Osteocyte (in vitro differentiated cells): ENCODE results near the gene WDR64. TPM values are rescaled to one million over a fixed set of nuclear protein-coding genes. Genes with fewer than 3 reads are reported as not detected.

Experiments
- DNase-seq: peaks from one replicate; pipeline ENCODE4 v3.0.0; 2021; ENCODE audit warnings: mixed read lengths; ENCODE audit not compliant: unreplicated experiment; ENCODE audit errors: extremely low spot score
- H3K27ac Mint-ChIP-seq: one replicate; pipeline ENCODE4 v1.8.0; 2021; ENCODE audit warnings: mild to moderate bottlenecking, mixed read lengths; ENCODE audit not compliant: unreplicated experiment
- H3K27me3 Mint-ChIP-seq: one replicate; pipeline ENCODE4 v1.8.0; 2021; ENCODE audit warnings: mixed read lengths; ENCODE audit not compliant: unreplicated experiment
- H3K36me3 Mint-ChIP-seq: one replicate; pipeline ENCODE4 v1.8.0; 2021; ENCODE audit warnings: mixed read lengths; ENCODE audit not compliant: unreplicated experiment
- H3K4me1 Mint-ChIP-seq: one replicate; pipeline ENCODE4 v1.8.0; 2021; ENCODE audit warnings: mixed read lengths; ENCODE audit not compliant: unreplicated experiment
- H3K4me3 Mint-ChIP-seq: one replicate; pipeline ENCODE4 v1.8.0; 2021; ENCODE audit warnings: mild to moderate bottlenecking, moderate library complexity, mixed read lengths; ENCODE audit not compliant: unreplicated experiment
- H3K9me3 Mint-ChIP-seq: one replicate; pipeline ENCODE4 v1.8.0; 2021; ENCODE audit warnings: mixed read lengths; ENCODE audit not compliant: unreplicated experiment
- total RNA-seq: library from RNA; stranded (reverse); gene quantifications from 2 replicates; pipeline ENCODE4 v1.2.1, GENCODE V29; 2021
- TF ChIP-seq, protein P1 (sequence below): fragments of 200-600 bp; sonication (generic); IDR thresholded peaks from 2 replicates; pipeline ENCODE4 v1.5.0; 2021; ENCODE audit warnings: antibody characterized with exemption, mild to moderate bottlenecking, moderate library complexity

Gene WDR64
- total RNA-seq, 1 donor from 2014 or later = not detected

DNA sequence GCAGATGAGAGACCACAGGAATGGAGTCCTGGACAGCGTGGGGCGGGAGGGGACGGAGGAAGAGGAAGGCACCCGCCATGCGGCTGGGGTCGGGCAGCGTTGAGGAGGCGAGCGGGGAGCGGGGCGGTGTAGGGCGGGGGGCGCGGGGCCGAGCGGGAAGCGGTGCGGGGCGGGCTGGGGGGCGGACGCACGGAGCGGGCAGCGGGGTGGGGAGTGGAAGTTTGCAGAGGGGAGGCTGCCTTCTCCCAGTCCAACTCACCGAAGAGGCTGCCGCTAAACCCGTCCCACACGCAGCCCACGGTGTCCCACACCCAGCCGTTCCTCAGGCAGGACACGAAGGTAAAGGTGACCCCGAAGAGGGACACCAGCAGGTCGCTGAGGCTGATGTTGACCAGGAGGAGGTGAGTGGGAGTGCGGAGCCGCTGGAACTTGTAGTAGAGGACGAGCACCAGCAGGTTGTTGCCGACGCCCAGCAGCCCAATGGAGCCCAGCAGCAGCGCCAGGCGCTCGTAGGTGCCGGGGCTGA, 12.4 kb upstream of the WDR64 start:
- Mint-ChIP-seq H3K27me3 (no peaks in the 10 kb centered on the region), H3K27ac (peak overlapping the region; percentile 68), H3K9me3 (no peaks in the 10 kb centered on the region), H3K36me3 (peaks cover 10% of the 10 kb centered on the region), H3K4me1 (peaks cover 44% of the 10 kb centered on the region), H3K4me3 (peak overlapping the region; percentile 85)
- no peak for DNase-seq
- TF ChIP-seq, protein P1, sequence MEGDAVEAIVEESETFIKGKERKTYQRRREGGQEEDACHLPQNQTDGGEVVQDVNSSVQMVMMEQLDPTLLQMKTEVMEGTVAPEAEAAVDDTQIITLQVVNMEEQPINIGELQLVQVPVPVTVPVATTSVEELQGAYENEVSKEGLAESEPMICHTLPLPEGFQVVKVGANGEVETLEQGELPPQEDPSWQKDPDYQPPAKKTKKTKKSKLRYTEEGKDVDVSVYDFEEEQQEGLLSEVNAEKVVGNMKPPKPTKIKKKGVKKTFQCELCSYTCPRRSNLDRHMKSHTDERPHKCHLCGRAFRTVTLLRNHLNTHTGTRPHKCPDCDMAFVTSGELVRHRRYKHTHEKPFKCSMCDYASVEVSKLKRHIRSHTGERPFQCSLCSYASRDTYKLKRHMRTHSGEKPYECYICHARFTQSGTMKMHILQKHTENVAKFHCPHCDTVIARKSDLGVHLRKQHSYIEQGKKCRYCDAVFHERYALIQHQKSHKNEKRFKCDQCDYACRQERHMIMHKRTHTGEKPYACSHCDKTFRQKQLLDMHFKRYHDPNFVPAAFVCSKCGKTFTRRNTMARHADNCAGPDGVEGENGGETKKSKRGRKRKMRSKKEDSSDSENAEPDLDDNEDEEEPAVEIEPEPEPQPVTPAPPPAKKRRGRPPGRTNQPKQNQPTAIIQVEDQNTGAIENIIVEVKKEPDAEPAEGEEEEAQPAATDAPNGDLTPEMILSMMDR = no peak

DNA sequence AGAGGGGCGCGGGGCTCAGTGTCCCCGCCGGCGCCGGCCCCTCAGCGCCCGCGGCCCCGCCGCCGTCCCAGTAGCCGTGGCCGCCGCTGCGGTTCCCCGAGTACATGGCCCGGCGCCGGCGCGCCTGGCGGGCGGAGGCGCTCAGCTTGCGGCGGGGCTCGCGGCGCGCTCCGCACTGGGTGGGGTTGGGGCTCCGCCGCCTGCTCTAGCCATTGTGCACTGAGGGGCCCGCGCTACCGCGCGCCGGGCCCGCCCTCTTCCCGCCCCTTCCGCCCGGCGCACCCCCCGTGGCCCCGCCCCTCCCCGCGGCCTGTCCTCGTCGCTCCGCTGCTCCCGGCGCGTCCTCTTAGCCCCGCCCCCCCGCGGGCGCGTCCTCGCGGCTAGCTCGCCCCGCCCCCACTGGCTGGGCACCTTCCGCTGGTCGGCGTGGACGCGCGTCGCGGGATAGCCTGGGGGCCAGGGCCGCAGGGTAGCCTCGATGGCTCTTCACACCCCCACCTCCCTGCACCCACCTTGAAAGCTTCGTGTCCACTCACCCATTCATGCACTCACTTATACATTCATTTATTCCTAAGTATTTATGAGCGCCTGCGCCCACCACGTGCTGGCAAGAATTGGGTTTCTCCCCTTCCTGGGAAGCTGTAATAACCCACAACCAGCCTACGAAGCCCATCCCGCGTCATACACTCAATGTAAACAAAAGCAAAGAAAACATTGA, 11.8 kb upstream of the WDR64 start, which contains the start of the genes CHML and OPN3:
Gene CHML (minus strand): TSS at position 221 of the 718 bp plus-strand sequence. CDS start 4,603 bp downstream, outside the sequence.
Gene OPN3 (minus strand): TSS at position 221 of the 718 bp plus-strand sequence. CDS start 115 bp downstream, at position 106.
- Mint-ChIP-seq H3K4me1 (peaks cover 44% of the 10 kb centered on the region), H3K9me3 (no peaks in the 10 kb centered on the region), H3K36me3 (peaks cover 4% of the 10 kb centered on the region), H3K4me3 (peak within 1 kb of the TSS; percentile 85), H3K27ac (peak within 1 kb of the TSS; percentile 83), H3K27me3 (no peaks in the 10 kb centered on the region)
- peak; percentile 97 for DNase-seq
- TF ChIP-seq, protein P1 = no peak

DNA sequence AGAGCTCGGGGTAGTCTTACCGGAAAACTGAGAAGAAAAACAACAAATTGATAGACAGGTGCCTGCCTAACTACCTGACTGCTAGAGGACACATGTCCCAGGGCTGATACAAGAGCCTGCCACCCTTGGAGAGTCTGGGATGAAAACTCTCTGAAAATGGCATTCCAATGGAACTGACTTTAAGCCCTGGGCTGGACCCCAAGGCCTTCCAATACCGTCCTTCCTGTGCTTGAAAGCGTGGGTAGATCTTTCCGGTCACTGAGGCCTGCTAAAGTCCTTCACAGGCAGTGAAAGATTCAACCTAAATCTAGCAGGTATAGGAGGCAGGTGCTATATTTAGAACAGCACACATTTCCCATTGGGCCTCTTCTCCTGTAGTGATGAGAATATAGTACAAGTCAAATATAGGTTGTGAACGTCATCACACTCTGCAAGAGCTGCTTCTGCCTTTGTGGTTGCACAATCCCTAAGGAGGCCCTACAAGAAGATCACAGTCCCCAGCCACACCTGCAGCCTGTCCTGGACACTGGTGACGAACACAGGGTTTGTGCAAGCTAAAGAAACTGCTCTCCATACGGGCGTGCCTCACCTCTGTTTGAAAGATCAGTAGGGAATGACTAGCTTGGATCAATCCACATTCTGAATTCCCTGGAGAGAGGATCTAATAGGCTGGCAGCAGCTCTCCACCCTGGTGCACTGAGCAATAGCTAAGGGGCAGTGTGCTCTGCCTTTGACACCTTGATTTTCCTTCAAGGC, 11.0 kb upstream of the WDR64 start:
- peak overlapping the region; percentile 69 for H3K4me3 Mint-ChIP-seq
- peaks cover 44% of the 10 kb centered on the region for H3K4me1 Mint-ChIP-seq
- H3K9me3 Mint-ChIP-seq = no peaks in the 10 kb centered on the region
- peak overlapping the region; percentile 83 for H3K27ac Mint-ChIP-seq
- TF ChIP-seq, protein P1 = no peak
- H3K27me3 Mint-ChIP-seq = no peaks in the 10 kb centered on the region
- H3K36me3 Mint-ChIP-seq = no peaks in the 10 kb centered on the region
- DNase-seq = no peak

DNA sequence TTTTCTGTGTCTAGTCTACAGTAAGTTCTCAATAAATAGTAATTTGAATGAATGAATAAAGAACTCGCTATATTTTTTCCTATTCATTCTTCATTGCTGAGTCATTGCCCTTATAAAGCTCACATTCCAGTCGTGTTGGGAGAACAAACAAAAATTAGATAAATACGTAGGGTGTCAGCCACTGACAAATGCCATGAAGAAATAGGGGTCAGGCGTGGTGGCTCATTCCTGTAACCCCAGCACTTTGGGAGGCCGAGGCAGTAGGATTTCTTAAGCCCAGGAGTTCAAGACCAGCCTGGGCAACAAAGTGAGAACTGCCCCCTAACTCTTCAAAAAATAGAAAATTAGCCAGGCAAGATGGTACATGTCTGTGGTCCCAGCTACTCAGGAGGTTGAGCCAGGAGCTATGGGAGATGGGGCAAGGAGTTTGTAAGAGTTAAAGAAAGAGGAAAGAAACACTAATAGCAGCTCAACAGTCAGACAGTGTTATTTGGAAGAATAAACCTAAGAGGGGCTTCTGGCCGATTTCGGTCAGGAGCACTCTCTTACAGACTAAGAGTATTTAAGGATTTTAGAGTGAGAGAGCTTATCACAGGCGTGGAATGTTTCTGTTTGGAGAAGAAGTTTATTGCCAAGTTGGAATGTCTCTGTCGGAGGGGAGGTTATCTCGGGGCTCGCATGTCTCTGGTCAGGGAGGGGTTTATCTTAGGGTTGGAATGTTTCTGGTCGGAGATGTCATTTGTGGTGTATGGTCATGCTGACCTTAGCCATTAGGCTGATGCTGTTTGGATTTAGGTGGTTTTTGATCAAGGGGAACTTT, 10.1 kb upstream of the WDR64 start:
- Mint-ChIP-seq H3K36me3 (no peaks in the 10 kb centered on the region), H3K9me3 (no peaks in the 10 kb centered on the region), H3K27me3 (no peaks in the 10 kb centered on the region), H3K4me3 (no peak overlapping the region), H3K4me1 (peaks cover 38% of the 10 kb centered on the region), H3K27ac (peak overlapping the region; percentile 83)
- TF ChIP-seq, protein P1 = no peak
- no peak for DNase-seq
